NCI-H2029 treated with DMSO at 0.1 percent for 48 hours (cell line): Measurements from ENCODE around the gene HMCN2.
"Not testable (repeated sequence)": the region's sequence is repeated elsewhere in the genome, so short reads cannot be mapped to it uniquely, and the experiment has no call there.

Source experiments
- DNase-seq: peaks from one replicate; lab custom pipeline; 2025; lab: John Stamatoyannopoulos, UW

HMCN2 gene

GRCh38 chr9:130433168-130433946 lies 167.8 kb downstream of the HMCN2 start:
- DNase-seq: no peak

- no peak for DNase-seq
Observed at GRCh38 chr9:130433947-130434262, 168.3 kb downstream of the HMCN2 start.

GRCh38 chr9:130434656-130435055 lies 169.1 kb downstream of the HMCN2 start:
- DNase-seq: not testable (repeated sequence)

GRCh38 chr9:130437011-130437789 lies 171.6 kb downstream of the HMCN2 start:
- no peak for DNase-seq

- no peak for DNase-seq
Observed at GRCh38 chr9:130438382-130438981, 172.9 kb downstream of the HMCN2 start.

- DNase-seq: no peak
Observed at GRCh38 chr9:130441031-130441430, 175.5 kb downstream of the HMCN2 start.

GRCh38 chr9:130442746-130443455 lies 177.3 kb downstream of the HMCN2 start:
- DNase-seq: no peak

- DNase-seq: no peak
Observed at GRCh38 chr9:130443456-130443801, 177.9 kb downstream of the HMCN2 start.

- DNase-seq: no peak
Observed at GRCh38 chr9:130443840-130444492, 178.4 kb downstream of the HMCN2 start.

- DNase-seq: no peak
Observed at GRCh38 chr9:130444565-130445221, 179.1 kb downstream of the HMCN2 start, which contains the start of gene ASS1. TSS of gene ASS1 (plus strand) at chr9:130444961. CDS start at chr9:130452229, 7,268 bp downstream.

GRCh38 chr9:130445268-130445983 lies 179.9 kb downstream of the HMCN2 start:
- no peak for DNase-seq

- DNase-seq: no peak
Observed at GRCh38 chr9:130446101-130446861, 180.7 kb downstream of the HMCN2 start.

- peak; percentile 55 for DNase-seq
Observed at GRCh38 chr9:130447193-130447816, 181.7 kb downstream of the HMCN2 start.

GRCh38 chr9:130448035-130448624 lies 182.6 kb downstream of the HMCN2 start:
- no peak for DNase-seq

- no peak for DNase-seq
Observed at GRCh38 chr9:130448771-130449603, 183.4 kb downstream of the HMCN2 start.

- DNase-seq: no peak
Observed at GRCh38 chr9:130450344-130451003, 184.9 kb downstream of the HMCN2 start.

- DNase-seq: no peak
Observed at GRCh38 chr9:130451004-130451390, 185.4 kb downstream of the HMCN2 start.
